ENCODE results near the gene PIK3AP1.
A peak's percentile ranks its signal among the peaks of the same experiment; 100 is the strongest.

The PIK3AP1 gene

GRCh38 chr10:96608805-96609204 is 111.5 kb downstream of the PIK3AP1 start:
- H3K27ac ChIP-seq (ENCODE audit: low read depth, low read length): no peak overlapping the region
- H3K4me1 ChIP-seq (ENCODE audit: control insufficient read depth, insufficient read depth, low read length): no peaks in the 10 kb centered on the region
- H3K27me3 ChIP-seq (ENCODE audit: control insufficient read depth, insufficient read depth, low read length): no peaks in the 10 kb centered on the region
- no peak overlapping the region for H3K9ac ChIP-seq (ENCODE audit: low read depth, low read length)
- H3K36me3 ChIP-seq (ENCODE audit: control insufficient read depth, insufficient read depth, low read length): no peaks in the 10 kb centered on the region
- H3K4me3 ChIP-seq (ENCODE audit: low read depth, low read length): no peak overlapping the region
- no peaks in the 10 kb centered on the region for H3K9me3 ChIP-seq (ENCODE audit: control insufficient read depth, insufficient read depth, low read length)

GRCh38 chr10:96608262-96608661 is 112.1 kb downstream of the PIK3AP1 start:
- Histone ChIP-seq H3K4me1 (ENCODE audit: control insufficient read depth, insufficient read depth, low read length) (no peaks in the 10 kb centered on the region), H3K4me3 (ENCODE audit: low read depth, low read length) (no peak overlapping the region), H3K9me3 (ENCODE audit: control insufficient read depth, insufficient read depth, low read length) (no peaks in the 10 kb centered on the region), H3K9ac (ENCODE audit: low read depth, low read length) (no peak overlapping the region), H3K36me3 (ENCODE audit: control insufficient read depth, insufficient read depth, low read length) (no peaks in the 10 kb centered on the region), H3K27me3 (ENCODE audit: control insufficient read depth, insufficient read depth, low read length) (no peaks in the 10 kb centered on the region), H3K27ac (ENCODE audit: low read depth, low read length) (no peak overlapping the region)

- Histone ChIP-seq H3K9ac (ENCODE audit: low read depth, low read length) (no peak overlapping the region), H3K4me3 (ENCODE audit: low read depth, low read length) (no peak overlapping the region), H3K9me3 (ENCODE audit: control insufficient read depth, insufficient read depth, low read length) (no peaks in the 10 kb centered on the region), H3K4me1 (ENCODE audit: control insufficient read depth, insufficient read depth, low read length) (no peaks in the 10 kb centered on the region), H3K36me3 (ENCODE audit: control insufficient read depth, insufficient read depth, low read length) (no peaks in the 10 kb centered on the region), H3K27me3 (ENCODE audit: control insufficient read depth, insufficient read depth, low read length) (no peaks in the 10 kb centered on the region), H3K27ac (ENCODE audit: low read depth, low read length) (no peak overlapping the region)
Measured at GRCh38 chr10:96606946-96607345, 113.4 kb downstream of the PIK3AP1 start.

GRCh38 chr10:96606216-96606615 is 114.1 kb downstream of the PIK3AP1 start:
- Histone ChIP-seq H3K27ac (ENCODE audit: low read depth, low read length) (no peak overlapping the region), H3K9me3 (ENCODE audit: control insufficient read depth, insufficient read depth, low read length) (no peaks in the 10 kb centered on the region), H3K4me3 (ENCODE audit: low read depth, low read length) (no peak overlapping the region), H3K27me3 (ENCODE audit: control insufficient read depth, insufficient read depth, low read length) (no peaks in the 10 kb centered on the region), H3K4me1 (ENCODE audit: control insufficient read depth, insufficient read depth, low read length) (no peaks in the 10 kb centered on the region), H3K9ac (ENCODE audit: low read depth, low read length) (no peak overlapping the region), H3K36me3 (ENCODE audit: control insufficient read depth, insufficient read depth, low read length) (no peaks in the 10 kb centered on the region)

GRCh38 chr10:96600337-96600736 is 120.0 kb downstream of the PIK3AP1 start:
- Histone ChIP-seq H3K27ac (ENCODE audit: low read depth, low read length) (no peak overlapping the region), H3K36me3 (ENCODE audit: control insufficient read depth, insufficient read depth, low read length) (no peaks in the 10 kb centered on the region), H3K4me3 (ENCODE audit: low read depth, low read length) (no peak overlapping the region)

GRCh38 chr10:96598846-96599245 is 121.5 kb downstream of the PIK3AP1 start:
- no peaks in the 10 kb centered on the region for H3K4me1 ChIP-seq (ENCODE audit: control insufficient read depth, insufficient read depth, low read length)
- H3K9ac ChIP-seq (ENCODE audit: low read depth, low read length): no peak overlapping the region
- no peaks in the 10 kb centered on the region for H3K27me3 ChIP-seq (ENCODE audit: control insufficient read depth, insufficient read depth, low read length)
- H3K9me3 ChIP-seq (ENCODE audit: control insufficient read depth, insufficient read depth, low read length): no peaks in the 10 kb centered on the region
- H3K27ac ChIP-seq (ENCODE audit: low read depth, low read length): no peak overlapping the region
- H3K36me3 ChIP-seq (ENCODE audit: control insufficient read depth, insufficient read depth, low read length): no peaks in the 10 kb centered on the region
- no peak overlapping the region for H3K4me3 ChIP-seq (ENCODE audit: low read depth, low read length)

More at GRCh38 chr10:96600337-96600736, 120.0 kb downstream of the PIK3AP1 start:
- Histone ChIP-seq H3K27me3 (ENCODE audit: control insufficient read depth, insufficient read depth, low read length) (no peaks in the 10 kb centered on the region), H3K9me3 (ENCODE audit: control insufficient read depth, insufficient read depth, low read length) (no peaks in the 10 kb centered on the region), H3K4me1 (ENCODE audit: control insufficient read depth, insufficient read depth, low read length) (no peaks in the 10 kb centered on the region), H3K9ac (ENCODE audit: low read depth, low read length) (no peak overlapping the region)

- H3K4me1 ChIP-seq (ENCODE audit: control insufficient read depth, insufficient read depth, low read length): no peaks in the 10 kb centered on the region
- H3K36me3 ChIP-seq (ENCODE audit: control insufficient read depth, insufficient read depth, low read length): no peaks in the 10 kb centered on the region
- H3K9me3 ChIP-seq (ENCODE audit: control insufficient read depth, insufficient read depth, low read length): no peaks in the 10 kb centered on the region
- no peaks in the 10 kb centered on the region for H3K27me3 ChIP-seq (ENCODE audit: control insufficient read depth, insufficient read depth, low read length)
- no peak overlapping the region for H3K9ac ChIP-seq (ENCODE audit: low read depth, low read length)
- no peak overlapping the region for H3K27ac ChIP-seq (ENCODE audit: low read depth, low read length)
- no peak overlapping the region for H3K4me3 ChIP-seq (ENCODE audit: low read depth, low read length)
Measured at GRCh38 chr10:96596422-96597407, 123.6 kb downstream of the PIK3AP1 start.

GRCh38 chr10:96595741-96596140 is 124.6 kb downstream of the PIK3AP1 start:
- Histone ChIP-seq H3K4me3 (ENCODE audit: low read depth, low read length) (no peak overlapping the region), H3K9ac (ENCODE audit: low read depth, low read length) (no peak overlapping the region), H3K9me3 (ENCODE audit: control insufficient read depth, insufficient read depth, low read length) (no peaks in the 10 kb centered on the region), H3K27ac (ENCODE audit: low read depth, low read length) (no peak overlapping the region), H3K27me3 (ENCODE audit: control insufficient read depth, insufficient read depth, low read length) (no peaks in the 10 kb centered on the region), H3K4me1 (ENCODE audit: control insufficient read depth, insufficient read depth, low read length) (no peaks in the 10 kb centered on the region), H3K36me3 (ENCODE audit: control insufficient read depth, insufficient read depth, low read length) (no peaks in the 10 kb centered on the region)

GRCh38 chr10:96591946-96592345 is 128.4 kb downstream of the PIK3AP1 start:
- no peaks in the 10 kb centered on the region for H3K36me3 ChIP-seq (ENCODE audit: control insufficient read depth, insufficient read depth, low read length)
- H3K9me3 ChIP-seq (ENCODE audit: control insufficient read depth, insufficient read depth, low read length): no peaks in the 10 kb centered on the region
- H3K4me1 ChIP-seq (ENCODE audit: control insufficient read depth, insufficient read depth, low read length): peaks cover 9% of the 10 kb centered on the region
- no peak overlapping the region for H3K9ac ChIP-seq (ENCODE audit: low read depth, low read length)
- no peak overlapping the region for H3K4me3 ChIP-seq (ENCODE audit: low read depth, low read length)
- H3K27me3 ChIP-seq (ENCODE audit: control insufficient read depth, insufficient read depth, low read length): no peaks in the 10 kb centered on the region
- H3K27ac ChIP-seq (ENCODE audit: low read depth, low read length): no peak overlapping the region

GRCh38 chr10:96588616-96589419 is 131.5 kb downstream of the PIK3AP1 start:
- H3K4me3 ChIP-seq (ENCODE audit: low read depth, low read length): no peak overlapping the region
- no peaks in the 10 kb centered on the region for H3K9me3 ChIP-seq (ENCODE audit: control insufficient read depth, insufficient read depth, low read length)
- H3K27ac ChIP-seq (ENCODE audit: low read depth, low read length): no peak overlapping the region
- H3K9ac ChIP-seq (ENCODE audit: low read depth, low read length): no peak overlapping the region
- H3K36me3 ChIP-seq (ENCODE audit: control insufficient read depth, insufficient read depth, low read length): no peaks in the 10 kb centered on the region
- no peaks in the 10 kb centered on the region for H3K27me3 ChIP-seq (ENCODE audit: control insufficient read depth, insufficient read depth, low read length)
- peaks cover 12% of the 10 kb centered on the region for H3K4me1 ChIP-seq (ENCODE audit: control insufficient read depth, insufficient read depth, low read length)

GRCh38 chr10:96588060-96588554 is 132.2 kb downstream of the PIK3AP1 start:
- no peak overlapping the region for H3K9ac ChIP-seq (ENCODE audit: low read depth, low read length)
- no peaks in the 10 kb centered on the region for H3K9me3 ChIP-seq (ENCODE audit: control insufficient read depth, insufficient read depth, low read length)
- H3K4me3 ChIP-seq (ENCODE audit: low read depth, low read length): peak overlapping the region; percentile 93
- no peaks in the 10 kb centered on the region for H3K36me3 ChIP-seq (ENCODE audit: control insufficient read depth, insufficient read depth, low read length)
- H3K27ac ChIP-seq (ENCODE audit: low read depth, low read length): no peak overlapping the region
- H3K4me1 ChIP-seq (ENCODE audit: control insufficient read depth, insufficient read depth, low read length): peaks cover 12% of the 10 kb centered on the region
- no peaks in the 10 kb centered on the region for H3K27me3 ChIP-seq (ENCODE audit: control insufficient read depth, insufficient read depth, low read length)

All from HUES48 (cell line).